Fibroblast of lung (primary cell): Measurements from ENCODE around the gene HNRNPA0. TPM values are rescaled to one million over a fixed set of nuclear protein-coding genes. Genes with fewer than 3 reads are reported as not detected.

Experiments
- DNase-seq, 2 donors: peaks; one replicate each; pipeline versions ENCODE4 v3.0.0 to v3.0.0-alpha.2; 2010; ENCODE audit warnings: low read depth in 2 of 2
- H2AFZ ChIP-seq: 2 replicates; pipeline ENCODE4 v1.5.1; 2012; ENCODE audit warnings: low read length, control low read depth, inconsistent platforms
- H3K27ac ChIP-seq: 2 replicates; pipeline ENCODE4 v1.5.1; 2011; ENCODE audit warnings: low read length, control low read depth; ENCODE audit not compliant: insufficient read depth
- H3K27me3 ChIP-seq: 2 replicates; pipeline ENCODE4 v1.5.1; 2011; ENCODE audit warnings: mild to moderate bottlenecking, low read length; ENCODE audit not compliant: control insufficient read depth, insufficient read depth
- H3K36me3 ChIP-seq: 2 replicates; pipeline ENCODE4 v1.5.1; 2011; ENCODE audit warnings: low read length; ENCODE audit not compliant: control insufficient read depth, insufficient read depth
- H3K4me1 ChIP-seq: 2 replicates; pipeline ENCODE4 v1.5.1; 2011; ENCODE audit warnings: low read length; ENCODE audit not compliant: control insufficient read depth, insufficient read depth; ENCODE audit errors: extremely low read depth
- H3K4me2 ChIP-seq: 2 replicates; pipeline ENCODE4 v1.5.1; 2011; ENCODE audit warnings: low read length, control low read depth; ENCODE audit not compliant: insufficient read depth; ENCODE audit errors: extremely low read depth
- H3K4me3 ChIP-seq, 4 experiments: fragments of 200-600 bp in 1 of 4; sonication (generic) in 1 of 4; replicated peaks in 1 of 4; 2 replicates each; pipeline ENCODE4 v1.5.1; 2011 to 2016; ENCODE audit warnings: low read length in 4 of 4, low read depth in 3 of 4, mild to moderate bottlenecking in 3 of 4, control low read depth in 2 of 4, inconsistent platforms in 1 of 4, mixed read lengths in 1 of 4; ENCODE audit not compliant: insufficient read depth in 1 of 4; ENCODE audit errors: control extremely low read depth in 1 of 4
- H3K79me2 ChIP-seq: 2 replicates; pipeline ENCODE4 v1.5.1; 2012; ENCODE audit warnings: mild to moderate bottlenecking, low read length, inconsistent platforms; ENCODE audit not compliant: control insufficient read depth, insufficient read depth
- H3K9ac ChIP-seq: 2 replicates; pipeline ENCODE4 v1.5.1; 2011; ENCODE audit warnings: mild to moderate bottlenecking, low read length, control low read depth; ENCODE audit not compliant: insufficient read depth
- H3K9me3 ChIP-seq: 2 replicates; pipeline ENCODE4 v1.5.1; 2012; ENCODE audit warnings: low read depth, low read length; ENCODE audit not compliant: control insufficient read depth, insufficient read depth
- H4K20me1 ChIP-seq: 2 replicates; pipeline ENCODE4 v1.5.1; 2011; ENCODE audit warnings: low read length; ENCODE audit not compliant: control insufficient read depth, insufficient read depth; ENCODE audit errors: extremely low read depth
- EZH2 ChIP-seq: IDR thresholded peaks from 2 replicates; pipeline ENCODE4 v1.5.1; 2012; ENCODE audit warnings: low read length, control low read depth, mild to moderate bottlenecking; ENCODE audit errors: missing control alignments
- polyA plus RNA-seq, 2 donors: library from polyadenylated mRNA; depleted of rRNA in 1 of 2; stranded (reverse) in 1 of 2; unstranded in 1 of 2; fragments of >200 nt; gene quantifications; 2 replicates each; pipeline ENCODE4 v1.2.1, GENCODE V29; 2011 to 2012; ENCODE audit warnings: missing spikeins in 1 of 2
- total RNA-seq: library from RNA; depleted of rRNA; stranded (reverse); fragments of >200 nt; gene quantifications from 2 replicates; pipeline ENCODE4 v1.2.1, GENCODE V29; 2014
- TF ChIP-seq, protein P1 (sequence below), 2 donors: IDR thresholded peaks in 1 of 2; conservative IDR thresholded peaks in 1 of 2; 1 replicate in 1 of 2; 2 replicates in 1 of 2; pipeline ENCODE4 v1.5.1; 2011 to 2012; ENCODE audit warnings: low read length in 2 of 2, control low read depth in 1 of 2, inconsistent platforms in 1 of 2, low read depth in 1 of 2, mild to moderate bottlenecking in 1 of 2

The HNRNPA0 gene
- total and polyA plus RNA-seq, 2 donors (not counting 1 experiment from before 2014, with no cell fraction given): 9.4 to 11.6 TPM

GRCh38 chr5:137754961-137755762 is 999 bp upstream of the HNRNPA0 start:
- Histone ChIP-seq H3K9ac (peak overlapping the region; percentile 99), H3K4me3 (peak overlapping the region; percentile 81 to 100 (median 96)), H3K4me2 (peak overlapping the region; percentile 59), H2AFZ (peak overlapping the region; percentile 85), H3K4me1 (peaks cover 3% of the 10 kb centered on the region), H3K79me2 (peaks cover 39% of the 10 kb centered on the region), H3K9me3 (no peaks in the 10 kb centered on the region), H3K27me3 (no peaks in the 10 kb centered on the region), H3K36me3 (no peaks in the 10 kb centered on the region), H3K27ac (peak overlapping the region; percentile 98), H4K20me1 (peaks cover 11% of the 10 kb centered on the region)
- TF ChIP-seq, protein P1, sequence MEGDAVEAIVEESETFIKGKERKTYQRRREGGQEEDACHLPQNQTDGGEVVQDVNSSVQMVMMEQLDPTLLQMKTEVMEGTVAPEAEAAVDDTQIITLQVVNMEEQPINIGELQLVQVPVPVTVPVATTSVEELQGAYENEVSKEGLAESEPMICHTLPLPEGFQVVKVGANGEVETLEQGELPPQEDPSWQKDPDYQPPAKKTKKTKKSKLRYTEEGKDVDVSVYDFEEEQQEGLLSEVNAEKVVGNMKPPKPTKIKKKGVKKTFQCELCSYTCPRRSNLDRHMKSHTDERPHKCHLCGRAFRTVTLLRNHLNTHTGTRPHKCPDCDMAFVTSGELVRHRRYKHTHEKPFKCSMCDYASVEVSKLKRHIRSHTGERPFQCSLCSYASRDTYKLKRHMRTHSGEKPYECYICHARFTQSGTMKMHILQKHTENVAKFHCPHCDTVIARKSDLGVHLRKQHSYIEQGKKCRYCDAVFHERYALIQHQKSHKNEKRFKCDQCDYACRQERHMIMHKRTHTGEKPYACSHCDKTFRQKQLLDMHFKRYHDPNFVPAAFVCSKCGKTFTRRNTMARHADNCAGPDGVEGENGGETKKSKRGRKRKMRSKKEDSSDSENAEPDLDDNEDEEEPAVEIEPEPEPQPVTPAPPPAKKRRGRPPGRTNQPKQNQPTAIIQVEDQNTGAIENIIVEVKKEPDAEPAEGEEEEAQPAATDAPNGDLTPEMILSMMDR (conservative IDR thresholded peaks at IDR 0.05 in 1 of 2, IDR thresholded peaks at IDR 0.05 in 1 of 2; ENCODE audit: low read depth in 1 of 2, low read length in 2 of 2): no peak
- no peak for TF ChIP-seq EZH2
- DNase-seq: no peak

- no peaks in the 10 kb centered on the region for H3K9me3 ChIP-seq
- DNase-seq: no peak
- peak overlapping the region; percentile 98 for H3K27ac ChIP-seq
- peaks cover 39% of the 10 kb centered on the region for H3K79me2 ChIP-seq
- H3K4me2 ChIP-seq: peak overlapping the region; percentile 54
- no peaks in the 10 kb centered on the region for H3K36me3 ChIP-seq
- H3K4me1 ChIP-seq: peaks cover 3% of the 10 kb centered on the region
- no peak overlapping the region for H2AFZ ChIP-seq
- H3K9ac ChIP-seq: peak overlapping the region; percentile 99
- no peaks in the 10 kb centered on the region for H3K27me3 ChIP-seq
- peak overlapping the region; percentile 93 to 100 (median 96) for H3K4me3 ChIP-seq
- H4K20me1 ChIP-seq: peaks cover 11% of the 10 kb centered on the region
- TF ChIP-seq, protein P1 (conservative IDR thresholded peaks at IDR 0.05 in 1 of 2, IDR thresholded peaks at IDR 0.05 in 1 of 2; ENCODE audit: low read depth in 1 of 2, low read length in 2 of 2): no peak
- no peak for TF ChIP-seq EZH2
Observed at GRCh38 chr5:137753691-137754187, 424 bp downstream of the HNRNPA0 start.

- Histone ChIP-seq H3K4me1 (peaks cover 3% of the 10 kb centered on the region), H3K27me3 (no peaks in the 10 kb centered on the region), H4K20me1 (peaks cover 11% of the 10 kb centered on the region), H3K27ac (peak overlapping the region; percentile 98), H3K79me2 (peaks cover 39% of the 10 kb centered on the region), H2AFZ (no peak overlapping the region), H3K4me3 (peak overlapping the region; percentile 94 to 100 (median 98)), H3K9ac (peak overlapping the region; percentile 99), H3K4me2 (peak overlapping the region; percentile 99), H3K36me3 (no peaks in the 10 kb centered on the region), H3K9me3 (no peaks in the 10 kb centered on the region)
- TF ChIP-seq, protein P1 (conservative IDR thresholded peaks at IDR 0.05 in 1 of 2, IDR thresholded peaks at IDR 0.05 in 1 of 2; ENCODE audit: low read depth in 1 of 2, low read length in 2 of 2): no peak
- TF ChIP-seq EZH2: no peak
- peak in 1 of 2 donors; percentile 18 for DNase-seq
Observed at GRCh38 chr5:137752905-137753690, 1.1 kb downstream of the HNRNPA0 start.
